SW 1271 (cell line): ENCODE results near the gene MMRN2.
A peak's percentile ranks its signal among the peaks of the same experiment; 100 is the strongest.

ENCODE experiments used
- DNase-seq, 2 experiments: peaks; one replicate each; lab custom pipeline; 2025; lab: John Stamatoyannopoulos, UW

The MMRN2 gene

DNA sequence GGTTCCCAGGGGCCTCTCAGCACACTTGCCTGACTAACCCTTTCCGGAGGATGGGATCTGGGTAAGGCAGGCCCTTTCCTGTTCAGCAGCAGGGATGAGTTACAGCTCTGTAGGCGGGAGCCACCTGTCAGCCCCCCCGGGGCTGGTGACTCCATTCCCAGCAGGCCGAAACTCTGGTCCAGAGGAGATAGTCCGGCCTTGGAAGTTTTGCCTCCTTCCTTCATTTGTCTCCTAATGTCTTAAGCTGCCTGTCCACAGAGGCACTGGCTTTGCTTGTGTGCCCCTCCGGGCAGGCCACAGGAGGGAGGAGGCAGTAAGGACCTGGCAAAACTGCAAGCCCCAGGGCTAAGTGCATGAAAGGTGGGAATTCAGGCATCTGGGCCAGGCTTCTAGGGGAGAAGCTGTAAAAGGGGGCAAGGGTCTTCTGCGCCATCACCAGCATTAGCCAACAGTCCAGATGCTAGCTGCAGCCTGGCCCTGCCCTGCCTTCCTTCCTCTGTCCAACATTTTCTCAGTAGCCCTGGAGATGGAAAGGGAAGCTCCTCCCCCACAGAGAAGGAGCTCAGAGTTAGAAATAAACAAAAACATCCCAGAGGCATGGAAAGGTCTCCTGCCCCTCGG, 12.1 kb upstream of the MMRN2 start:
- peak in 1 of 2 experiments; percentile 17 for DNase-seq

DNA sequence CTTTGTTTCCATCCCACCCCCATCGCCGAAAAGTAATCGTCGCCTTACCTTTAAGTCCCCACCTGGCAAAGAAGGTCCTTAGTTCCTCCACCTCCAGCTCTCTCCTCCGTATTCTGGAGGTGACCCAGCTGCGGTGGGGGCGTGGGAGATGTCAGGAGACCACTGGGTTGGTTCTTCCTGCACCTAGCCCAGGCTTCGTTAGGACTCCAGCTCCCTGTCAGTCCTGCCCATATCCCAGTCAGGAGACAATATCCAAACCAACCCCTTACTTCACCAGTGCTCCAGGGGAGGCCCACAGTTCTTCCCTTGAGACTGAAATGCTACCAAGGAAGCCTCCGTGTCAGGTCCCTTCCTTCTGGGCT, 11.6 kb upstream of the MMRN2 start:
- DNase-seq, result no peak

DNA sequence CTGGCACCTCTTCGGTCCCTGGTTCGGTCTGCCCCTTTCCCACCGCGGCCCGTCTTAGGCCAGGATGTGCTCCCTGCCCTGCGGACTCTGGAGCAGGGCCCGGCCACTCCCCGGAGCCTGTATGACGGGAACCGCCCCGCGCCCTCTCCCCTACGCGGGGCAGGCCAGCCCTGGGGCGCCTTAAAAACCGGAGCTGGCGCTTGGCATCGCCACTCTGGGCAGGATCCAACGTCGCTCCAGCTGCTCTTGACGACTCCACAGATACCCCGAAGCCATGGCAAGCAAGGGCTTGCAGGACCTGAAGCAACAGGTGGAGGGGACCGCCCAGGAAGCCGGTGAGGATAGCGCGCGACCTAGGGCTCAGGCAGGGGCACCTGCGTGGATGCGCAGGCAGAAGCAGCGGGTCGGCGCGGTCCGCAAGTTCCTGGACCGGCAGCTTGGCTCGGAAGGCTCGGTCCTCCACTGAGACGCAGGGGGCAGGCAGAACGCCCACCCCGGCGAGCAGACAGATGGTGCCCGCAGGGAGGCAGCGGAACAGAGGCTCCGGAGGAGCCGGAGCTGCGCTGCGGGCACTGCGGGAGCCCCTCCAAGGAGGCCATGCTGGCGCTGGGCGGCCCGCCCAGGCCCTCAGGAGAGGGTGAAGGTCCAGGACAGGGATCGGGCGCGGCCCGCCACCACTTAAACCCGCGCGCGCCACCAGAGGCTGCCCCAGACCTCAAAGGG, 11.0 kb upstream of the MMRN2 start, which contains the start of gene ADIRF:
Gene ADIRF (plus strand): TSS at position 212 of the 723 bp plus-strand sequence. CDS start 63 bp downstream, at position 275.
- no peak for DNase-seq

DNA sequence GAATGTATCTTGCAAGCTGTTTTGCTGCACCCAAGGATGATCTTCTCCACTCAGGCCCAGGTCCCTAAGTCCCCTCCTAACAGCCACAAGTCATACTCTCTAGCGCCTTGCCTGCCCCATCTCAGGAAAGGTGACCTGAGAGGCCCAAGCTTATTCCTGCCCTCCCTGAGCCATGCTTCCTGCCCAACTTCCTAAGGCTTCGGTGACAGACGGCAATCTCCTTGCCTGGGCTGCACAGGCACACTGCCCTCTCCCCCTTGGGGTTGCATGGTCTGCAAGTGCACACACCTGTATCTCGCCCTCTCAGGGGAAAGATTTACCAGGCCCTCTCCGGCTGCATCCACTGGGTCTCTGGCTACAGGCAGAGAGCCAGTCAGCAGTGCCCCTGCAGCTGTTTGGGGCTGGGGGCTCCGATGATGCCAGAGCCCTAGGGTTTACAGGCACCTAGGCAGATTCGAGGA, 10.1 kb upstream of the MMRN2 start:
- DNase-seq, result no peak

DNA sequence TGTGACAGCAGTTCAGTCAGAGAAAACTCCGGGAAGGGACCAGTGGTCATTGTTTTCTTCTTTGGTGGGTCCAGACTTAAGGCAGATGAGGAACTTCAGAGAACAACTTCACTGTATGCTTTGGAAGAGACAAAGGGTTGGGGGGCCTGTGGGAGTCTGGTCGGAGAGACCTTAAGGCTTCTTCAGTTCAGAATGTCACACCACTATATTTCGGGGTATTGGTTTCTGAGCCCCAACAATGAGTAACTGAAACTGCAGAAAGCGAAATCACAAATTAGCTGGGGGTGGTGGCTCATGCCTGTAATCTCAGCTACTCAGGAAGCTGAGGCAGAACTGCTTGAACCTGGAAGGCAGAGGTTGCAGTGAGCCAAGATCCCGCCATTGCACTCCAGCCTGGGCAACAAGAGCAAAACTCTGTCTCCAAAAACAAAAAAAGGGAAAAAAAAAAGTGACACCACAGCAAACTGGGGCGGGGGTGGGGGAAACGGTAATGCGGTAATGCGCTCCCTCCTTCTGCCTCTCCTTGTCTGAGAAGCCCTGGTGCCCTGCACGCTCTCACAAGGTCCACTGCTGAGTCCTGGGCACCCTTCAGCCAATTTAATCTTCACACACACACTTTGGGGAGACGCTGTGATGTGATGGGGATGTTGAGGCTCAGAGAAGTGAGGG, 8.7 kb upstream of the MMRN2 start:
- DNase-seq, result no peak

- DNase-seq, result no peak
These were observed 7.4 kb upstream of the MMRN2 start for GRCh38 chr10:86964847-86965190.

DNA sequence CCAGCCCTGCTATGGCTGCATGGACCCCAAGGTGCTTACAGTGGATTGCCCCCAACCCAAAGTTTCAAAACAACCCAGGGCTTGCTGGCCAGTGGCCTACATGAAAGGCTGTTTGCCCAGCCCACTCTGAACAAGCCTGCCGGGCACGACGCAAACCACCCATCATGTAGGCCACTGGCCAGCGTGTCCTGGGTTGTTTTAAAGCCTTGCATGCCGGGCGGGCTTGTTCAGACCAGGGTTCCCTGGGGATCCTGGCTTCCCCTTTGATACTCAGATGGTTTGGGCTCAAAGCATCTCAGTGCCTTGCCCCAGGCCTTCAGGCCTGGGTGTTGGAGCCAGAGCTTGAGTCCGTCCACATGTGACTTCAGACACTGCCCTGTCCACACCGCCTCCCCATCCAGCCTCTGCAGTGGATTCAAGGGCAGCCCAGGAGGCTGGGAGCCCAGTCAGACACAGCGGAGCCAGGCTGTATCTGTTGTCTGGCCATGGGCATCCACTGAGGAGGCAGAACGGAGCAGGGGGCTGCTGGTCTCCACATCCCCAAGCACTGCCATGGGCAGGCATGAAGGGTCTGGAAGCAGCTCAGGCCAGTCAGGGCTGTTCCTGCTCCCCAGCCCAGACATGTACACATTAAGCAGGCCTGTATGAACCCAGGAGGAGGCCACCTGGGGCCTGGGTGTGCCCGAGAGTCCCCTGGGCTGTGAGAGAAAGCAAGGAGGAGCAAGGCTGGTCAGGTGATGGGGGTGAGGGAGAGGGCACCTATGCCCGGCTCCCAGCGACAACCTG, 6.8 kb upstream of the MMRN2 start:
- DNase-seq, result no peak

GRCh38 chr10:86963341-86963919, 6.0 kb upstream of the MMRN2 start:
- DNase-seq, result no peak

DNA sequence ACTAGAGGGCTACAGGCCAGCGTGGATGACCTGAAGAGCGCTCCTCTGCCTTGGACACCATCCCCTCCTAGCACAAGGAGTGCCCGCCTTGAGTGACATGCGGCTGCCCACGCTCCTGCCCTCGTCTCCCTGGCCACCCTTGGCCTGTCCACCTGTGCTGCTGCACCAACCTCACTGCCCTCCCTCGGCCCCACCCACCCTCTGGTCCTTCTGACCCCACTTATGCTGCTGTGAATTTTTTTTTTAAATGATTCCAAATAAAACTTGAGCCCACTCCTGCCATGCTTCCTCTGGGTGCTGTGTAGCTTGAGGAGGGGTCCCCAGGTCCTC, 5.5 kb upstream of the MMRN2 start:
- no peak for DNase-seq

DNA sequence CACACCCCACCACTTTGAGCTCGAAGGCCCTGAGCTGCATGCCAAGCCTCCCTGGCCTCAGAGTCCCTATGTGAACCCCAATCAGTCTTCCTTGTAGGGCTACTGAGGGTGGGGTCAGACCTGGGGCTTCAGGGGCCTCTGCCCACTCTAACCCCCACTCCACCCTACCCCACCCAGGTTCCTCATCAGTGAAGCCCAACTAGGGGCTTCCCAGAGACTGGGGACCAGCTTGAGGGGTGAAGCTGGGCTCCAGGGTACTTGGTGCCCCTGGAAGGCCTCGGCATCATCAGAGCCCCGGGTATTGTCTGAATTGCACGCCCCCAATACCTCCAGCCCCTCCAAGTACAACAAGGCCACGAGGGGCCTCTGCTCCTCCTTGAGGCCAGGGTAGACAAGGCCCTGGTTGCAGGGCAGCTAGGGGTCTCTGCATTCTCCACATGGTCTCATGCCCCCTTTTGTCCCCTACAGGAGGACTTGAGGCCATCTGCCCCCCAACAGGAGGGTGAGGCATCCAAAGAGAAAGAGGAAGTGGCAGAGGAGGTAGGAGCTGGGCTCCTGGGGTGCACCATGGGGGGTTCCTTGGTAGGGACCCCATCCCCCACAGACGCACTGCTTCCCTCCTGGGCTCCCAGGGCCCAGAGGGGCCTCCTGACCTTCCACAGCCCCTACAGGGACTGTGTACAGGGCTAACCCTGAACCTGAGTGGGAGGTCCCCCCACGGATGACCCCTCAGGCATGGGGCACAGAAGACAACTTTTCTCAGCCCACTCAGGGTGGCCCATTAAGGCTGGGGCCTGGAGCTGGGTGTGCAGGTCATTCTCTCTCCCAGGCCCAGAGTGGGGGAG, 4.9 kb upstream of the MMRN2 start:
- no peak for DNase-seq

- DNase-seq, result no peak
These were observed 4.2 kb upstream of the MMRN2 start for GRCh38 chr10:86961481-86962091.

DNA sequence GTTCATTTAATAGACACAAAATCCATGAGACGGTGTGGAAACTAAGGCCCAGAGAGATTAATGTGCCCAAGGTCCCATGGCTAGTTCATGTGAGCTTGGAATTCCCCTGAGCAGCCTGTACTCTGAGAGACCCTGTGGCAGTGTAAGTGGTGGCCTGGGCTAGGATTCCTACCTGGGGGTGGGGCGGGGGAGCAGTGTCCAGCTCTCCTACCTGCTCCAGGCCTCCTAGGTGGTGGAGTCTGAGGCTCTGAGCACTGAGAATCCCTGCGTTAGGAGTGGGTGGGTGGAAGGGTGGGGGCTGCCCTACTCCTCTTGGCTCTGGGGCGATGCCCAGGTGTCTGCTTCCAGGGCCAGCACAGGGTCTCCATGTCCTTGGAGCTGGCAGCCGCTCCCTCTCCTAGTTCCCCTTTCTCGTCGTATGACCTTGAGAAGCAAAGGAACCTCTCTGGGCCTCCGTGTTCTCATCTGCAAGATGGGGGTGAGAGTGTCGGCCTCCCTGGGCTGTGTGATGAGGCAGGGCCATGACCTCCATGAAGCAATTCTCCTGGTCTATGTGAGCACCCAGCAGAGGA, 3.5 kb upstream of the MMRN2 start:
- no peak for DNase-seq

- peak; percentile 29 to 49 for DNase-seq
These were observed 2.8 kb upstream of the MMRN2 start for GRCh38 chr10:86960003-86960862.

DNA sequence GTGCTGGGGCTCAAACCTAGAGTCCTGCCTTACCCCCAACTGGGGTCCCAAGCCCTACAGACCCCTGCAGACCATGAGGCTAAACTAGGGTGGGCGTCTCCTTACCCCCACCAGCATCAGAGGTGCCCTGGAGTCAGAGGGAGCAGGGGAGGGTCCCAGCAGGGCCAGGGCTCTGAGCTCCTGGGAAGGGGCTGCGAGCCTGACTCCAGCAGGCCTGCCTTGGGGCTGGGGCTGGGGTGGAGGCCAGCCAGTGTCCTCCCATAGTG, 2.3 kb upstream of the MMRN2 start:
- no peak for DNase-seq

GRCh38 chr10:86958901-86959736, 1.7 kb upstream of the MMRN2 start:
- peak in 1 of 2 experiments; percentile 25 for DNase-seq

GRCh38 chr10:86958116-86958900, 893 bp upstream of the MMRN2 start, which contains the start of gene SNCG:
SNCG (plus strand) TSS chr10:86958599; CDS start chr10:86958698, 99 bp downstream.
- DNase-seq, result no peak

- DNase-seq, result no peak
These were observed 467 bp downstream of the MMRN2 start for GRCh38 chr10:86956848-86957448.
